ENCODE results near the gene PFKM. TPM values are rescaled to one million over a fixed set of nuclear protein-coding genes. Genes with fewer than 3 reads are reported as not detected.
A peak's percentile ranks its signal among the peaks of the same experiment; 100 is the strongest.

Gene PFKM
- 38.4 and 56.4 TPM in 2 replicates for total RNA-seq (2014; rRNA removed; shearing (Covaris generic))

GRCh38 chr12:48119078-48119833 is at the start of gene PFKM:
PFKM (plus strand) TSS chr12:48119364; CDS start chr12:48122775, 3,411 bp downstream.
- DNase-seq (ENCODE audit: low read depth) = peak; percentile 89

GRCh38 chr12:48070033-48070432 is 49.1 kb upstream of the PFKM start:
- DNase-seq (ENCODE audit: low read depth) = no peak

GRCh38 chr12:48070731-48071130 is 48.4 kb upstream of the PFKM start:
- no peak for DNase-seq (ENCODE audit: low read depth)

DNA sequence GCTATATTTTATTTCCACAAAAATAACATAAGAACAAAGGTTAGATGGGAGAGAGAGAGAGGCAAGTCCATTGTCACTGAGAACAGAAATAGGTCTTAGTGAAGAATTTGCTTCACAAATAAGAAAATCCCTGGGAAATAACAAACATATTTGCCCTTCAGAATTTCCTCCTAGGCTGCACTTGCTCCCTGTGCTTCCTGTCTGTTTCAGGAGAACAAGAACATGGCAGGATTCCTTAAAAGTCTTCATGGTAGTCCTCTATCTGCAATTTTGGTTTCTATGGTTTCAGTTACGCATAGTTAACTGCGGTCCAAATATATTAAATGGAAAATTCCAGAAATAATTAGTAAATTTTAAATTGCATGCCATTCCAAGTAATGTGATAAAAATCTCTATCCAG is 47.4 kb upstream of the PFKM start:
- no peak for DNase-seq (ENCODE audit: low read depth)

DNA sequence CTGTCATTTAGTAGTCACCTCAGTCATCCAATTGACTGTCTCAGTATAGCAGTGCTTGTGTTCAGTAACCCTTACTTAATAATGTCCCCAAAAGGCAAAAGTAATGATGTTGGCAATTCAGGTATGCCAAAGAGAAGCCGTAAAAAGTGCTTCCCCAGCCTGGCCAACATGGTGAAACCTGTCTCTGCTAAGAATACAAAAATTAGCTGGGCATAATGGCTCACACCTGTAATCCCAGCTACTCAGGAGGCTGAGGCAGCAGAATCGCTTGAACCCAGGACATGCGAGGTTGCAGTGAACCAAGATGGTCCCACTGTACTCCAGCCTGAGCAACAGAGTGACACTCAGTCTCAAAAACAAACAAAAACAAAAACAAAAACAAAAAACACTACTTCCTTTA is 46.9 kb upstream of the PFKM start:
- DNase-seq (ENCODE audit: low read depth) = no peak

GRCh38 chr12:48074266-48074665 is 44.9 kb upstream of the PFKM start:
- no peak for DNase-seq (ENCODE audit: low read depth)

- no peak for DNase-seq (ENCODE audit: low read depth)
Measured at GRCh38 chr12:48075832-48076231, 43.3 kb upstream of the PFKM start.

DNA sequence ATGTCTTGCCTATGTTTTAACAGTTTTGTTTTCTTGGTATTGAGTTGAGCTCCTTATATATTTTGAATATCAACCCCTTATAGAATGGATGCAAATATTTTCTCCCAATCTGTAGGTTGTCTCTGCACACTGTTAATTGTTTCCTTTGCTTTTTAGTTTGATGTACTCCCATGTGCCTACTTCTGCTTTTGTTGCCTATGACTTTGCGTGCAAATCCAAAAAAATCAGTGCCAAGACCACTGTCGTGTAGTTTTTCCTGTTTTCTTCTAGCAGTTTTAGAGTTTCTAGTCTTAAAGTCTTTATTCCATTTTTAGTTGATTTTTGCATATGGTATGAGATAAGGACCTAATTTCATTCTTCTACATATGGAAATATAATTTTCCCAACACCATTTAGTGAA is 42.1 kb upstream of the PFKM start:
- DNase-seq (ENCODE audit: low read depth) = no peak

DNA sequence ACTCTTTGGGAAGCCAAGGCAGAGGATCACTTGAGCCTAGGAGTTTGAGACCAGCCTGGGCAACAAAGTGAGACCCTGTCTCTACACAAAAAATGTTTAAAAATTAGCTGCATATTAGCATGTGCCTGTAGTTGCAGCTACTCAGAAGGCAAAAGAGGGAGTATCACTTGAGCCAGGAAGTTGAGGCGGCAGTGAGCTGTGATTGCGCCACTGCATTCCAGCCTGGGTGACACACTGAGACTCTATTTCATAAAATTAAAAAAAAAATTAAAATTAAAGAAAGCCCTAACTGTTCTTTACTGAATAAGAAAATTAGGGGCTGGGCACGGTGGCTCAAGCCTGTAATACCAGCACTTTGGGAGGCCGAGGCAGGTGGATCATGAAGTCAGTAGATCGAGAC is 40.3 kb upstream of the PFKM start:
- peak; percentile 15 for DNase-seq (ENCODE audit: low read depth)

DNA sequence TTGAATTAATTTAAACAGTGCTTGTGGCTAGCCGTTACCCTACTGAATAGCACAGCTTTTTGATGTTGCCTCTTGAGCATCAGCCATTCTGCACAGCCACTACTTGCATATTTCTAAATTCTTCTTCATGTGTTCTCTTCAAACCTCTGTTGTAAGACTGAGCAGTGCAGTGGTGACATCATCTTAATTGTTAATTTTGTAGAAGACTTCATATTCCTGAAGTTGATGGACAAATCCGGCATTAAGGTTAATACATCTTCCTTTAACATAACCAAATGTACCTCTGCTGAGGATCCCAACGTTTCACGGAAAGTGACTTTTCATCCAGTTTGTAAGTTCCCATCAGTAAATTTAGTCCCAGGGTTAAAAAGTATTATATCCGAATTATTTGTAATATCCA is 38.9 kb upstream of the PFKM start:
- no peak for DNase-seq (ENCODE audit: low read depth)

DNA sequence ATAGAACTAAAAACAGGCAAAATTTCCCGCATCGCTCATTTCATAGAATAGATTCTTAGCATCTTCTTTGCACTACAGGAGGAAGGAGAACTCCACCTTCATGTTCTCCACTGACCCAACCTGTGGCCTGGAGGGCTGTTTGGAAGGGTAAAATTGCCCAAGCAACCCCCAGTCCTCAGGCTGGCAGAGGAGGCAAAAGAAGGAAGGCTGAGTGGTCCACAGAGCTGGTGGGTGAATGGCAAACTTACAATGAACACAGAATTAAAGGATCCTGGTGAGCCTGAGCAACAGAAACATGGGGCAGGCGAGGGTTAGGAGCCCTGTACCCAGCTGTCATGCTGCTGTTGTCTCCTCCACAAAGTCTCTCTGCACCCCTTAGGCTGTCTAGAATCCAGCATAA is 38.3 kb upstream of the PFKM start:
- DNase-seq (ENCODE audit: low read depth) = no peak

GRCh38 chr12:48084066-48084465 is 35.1 kb upstream of the PFKM start:
- DNase-seq (ENCODE audit: low read depth) = peak; percentile 13

DNA sequence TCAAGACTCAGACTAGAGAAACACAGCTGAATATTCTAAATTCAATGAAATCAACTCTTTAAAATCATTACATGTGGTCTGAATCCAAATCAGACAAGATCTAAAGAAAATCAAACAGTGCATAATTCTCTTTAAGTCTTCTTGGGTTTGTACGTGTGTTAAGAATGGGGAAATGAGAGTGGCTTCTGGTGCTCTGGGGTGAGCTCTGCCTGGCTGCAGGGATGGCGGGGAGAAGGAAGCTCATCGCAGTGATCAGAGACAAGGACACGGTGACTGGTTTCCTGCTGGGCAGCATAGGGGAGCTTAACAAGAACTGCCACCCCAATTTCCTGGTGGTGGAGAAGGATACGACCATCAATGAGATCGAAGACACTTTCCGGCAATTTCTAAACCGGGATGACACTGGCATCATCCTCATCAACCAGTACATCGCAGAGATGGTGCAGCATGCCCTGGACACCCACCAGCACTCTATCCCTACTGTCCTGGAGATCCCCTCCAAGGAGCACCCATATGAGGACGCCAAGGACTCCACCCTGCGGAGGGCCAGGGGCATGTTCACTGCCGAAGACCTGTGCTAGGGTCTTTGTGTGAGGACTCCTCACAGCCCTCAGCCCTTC is 34.2 kb upstream of the PFKM start:
- no peak for DNase-seq (ENCODE audit: low read depth)

DNA sequence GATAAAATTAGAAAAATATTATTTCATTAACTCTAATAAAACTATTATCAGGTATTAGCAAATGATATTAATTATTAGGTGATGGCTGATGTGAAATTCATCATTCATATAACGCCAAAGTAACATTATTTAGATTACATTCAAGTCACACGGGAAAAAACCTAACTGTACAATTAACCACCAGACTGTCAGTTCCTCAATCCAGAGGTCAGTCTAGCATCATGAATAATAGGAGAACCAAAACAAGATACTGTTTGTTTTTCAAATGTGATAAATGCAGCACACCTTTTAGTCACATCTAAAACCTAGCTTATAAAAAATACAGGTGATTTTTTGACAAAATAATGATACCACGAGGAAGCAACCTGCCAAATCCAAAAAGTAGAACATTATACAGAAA is 32.8 kb upstream of the PFKM start:
- DNase-seq (ENCODE audit: low read depth) = no peak

DNA sequence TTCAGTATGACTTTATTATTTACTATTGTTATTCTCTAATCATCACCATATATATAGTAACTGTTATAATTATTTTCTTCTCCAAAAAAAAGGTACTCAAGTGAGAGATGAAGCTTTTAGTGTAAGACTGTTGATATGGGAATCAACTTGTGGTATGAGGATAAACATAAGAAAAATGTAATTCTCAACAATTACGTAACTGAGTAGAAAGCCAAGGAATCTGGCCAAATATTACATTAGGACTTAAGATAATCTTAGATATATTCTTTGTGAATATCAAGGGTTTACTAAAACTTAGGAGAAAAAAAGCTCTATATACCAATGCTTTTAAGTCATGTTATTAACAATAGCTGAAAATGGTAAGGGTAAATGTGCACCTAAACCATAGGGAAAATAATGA is 26.6 kb upstream of the PFKM start:
- no peak for DNase-seq (ENCODE audit: low read depth)

GRCh38 chr12:48104531-48104930 is 14.6 kb upstream of the PFKM start:
- DNase-seq (ENCODE audit: low read depth) = no peak

GRCh38 chr12:48105321-48105866 is 13.8 kb upstream of the PFKM start:
- no peak for DNase-seq (ENCODE audit: low read depth)

- peak; percentile 83 for DNase-seq (ENCODE audit: low read depth)
Measured at GRCh38 chr12:48105867-48106680, 13.1 kb upstream of the PFKM start, which contains the start of gene SENP1. SENP1 (minus strand) TSS chr12:48106079; CDS start chr12:48101472, 4,607 bp downstream.

DNA sequence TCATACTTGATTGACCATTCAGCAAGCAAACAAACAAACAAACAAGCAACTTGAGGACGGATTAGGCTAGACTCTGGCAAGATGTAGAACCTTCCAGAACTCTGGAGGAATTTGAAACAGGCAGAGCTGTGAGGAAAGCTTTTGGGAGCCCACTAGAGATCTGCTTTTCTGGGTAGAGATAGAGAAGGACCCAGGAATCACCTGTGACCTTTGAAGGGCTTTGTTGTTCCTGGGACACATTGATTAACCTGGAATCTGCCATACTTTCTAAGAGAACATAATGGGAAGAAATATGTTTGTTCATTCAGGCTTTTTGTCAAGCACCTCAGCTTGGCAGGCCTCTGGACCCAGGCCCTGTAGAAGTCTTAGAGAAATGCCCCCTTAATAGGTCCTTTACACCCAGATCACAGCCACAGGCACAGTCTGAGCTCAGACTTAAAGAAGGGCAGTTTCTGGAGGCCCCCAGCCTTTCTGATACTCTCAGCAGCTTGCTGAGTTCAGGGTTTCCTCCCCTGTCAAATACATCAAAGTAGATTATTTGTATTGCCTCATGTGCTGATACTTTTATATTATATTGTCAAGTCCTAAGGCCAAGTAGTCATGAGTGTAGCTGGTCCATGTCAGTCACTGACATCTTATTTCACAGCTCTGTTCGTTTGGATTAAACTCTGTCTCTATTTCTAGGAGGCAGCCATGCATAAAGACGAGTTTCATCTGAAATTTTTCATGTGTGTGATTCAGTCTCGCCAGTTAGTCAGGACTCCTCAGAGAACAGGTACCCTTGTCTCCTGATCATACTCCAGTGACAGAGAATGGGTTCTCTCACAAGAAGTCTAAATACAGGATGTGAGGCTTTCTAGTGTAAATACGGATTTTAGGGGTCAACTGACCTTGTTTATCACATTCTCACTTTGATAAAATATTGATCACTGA is 12.2 kb upstream of the PFKM start:
- no peak for DNase-seq (ENCODE audit: low read depth)

- no peak for DNase-seq (ENCODE audit: low read depth)
Measured at GRCh38 chr12:48109424-48109823, 9.7 kb upstream of the PFKM start.

DNA sequence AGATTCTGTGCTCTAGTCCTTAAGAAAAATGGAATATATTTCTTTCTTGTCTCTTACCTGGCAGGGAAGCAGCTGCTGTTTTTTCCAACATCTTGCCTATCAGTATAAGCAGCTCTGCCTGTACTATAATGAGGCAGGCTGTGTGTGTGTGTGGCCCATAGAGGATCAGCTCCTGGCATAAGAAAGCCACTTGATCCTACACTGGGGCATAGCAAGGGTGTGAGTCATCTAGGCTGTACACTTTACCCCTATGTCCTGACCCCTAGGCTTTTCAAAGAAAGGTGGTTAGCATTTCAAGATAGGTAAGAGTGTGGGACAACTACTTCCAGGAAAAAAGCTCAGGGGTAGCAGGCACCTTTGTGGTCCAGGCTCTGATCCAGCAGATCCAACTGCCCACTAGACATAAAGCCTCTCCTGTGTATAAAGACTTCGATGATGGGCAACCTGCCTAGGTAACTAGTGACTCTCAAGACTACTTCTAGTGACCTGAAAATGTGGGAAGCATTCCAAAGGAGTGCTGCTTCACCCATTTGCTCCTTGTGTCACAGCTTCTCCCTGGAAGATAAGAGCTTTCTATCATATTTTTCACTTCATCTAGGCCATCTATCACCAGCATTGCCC is 8.4 kb upstream of the PFKM start:
- DNase-seq (ENCODE audit: low read depth) = no peak

Measured in RPMI7951 (cell line).